ENCODE data around the gene PILRB. TPM values are rescaled to one million over a fixed set of nuclear protein-coding genes. Genes with fewer than 3 reads are reported as not detected.
"Not testable (repeated sequence)": the region's sequence is repeated elsewhere in the genome, so short reads cannot be mapped to it uniquely, and the experiment has no call there.

The PILRB gene
- total and polyA plus RNA-seq, 2 of the 13 experiments (the other 11 are each of a cell fraction or from before 2014, with no cell fraction given): 16.6 to 33.8 TPM

GRCh38 chr7:100335566-100336466 lies 22.1 kb upstream of the PILRB start (continued):
- TF ChIP-seq POLR2G (IDR thresholded peaks at IDR 0.05; ENCODE audit: low read depth, low read length) (peak; percentile 95), ZNF841 (CRISPR knock-in tag; IDR thresholded peaks at IDR 0.05; ENCODE audit: borderline replicate concordance) (0 out of 2 replicates have a peak, but pooled peaks have one; percentile 27), DNMT1 (CRISPR knock-in tag; IDR thresholded peaks at IDR 0.05) (0 out of 2 replicates have a peak, but pooled peaks have one; percentile 70), MTA1 (CRISPR knock-in tag; IDR thresholded peaks at IDR 0.05; ENCODE audit: borderline replicate concordance) (peak; percentile 33; the same call in 1 of the 2 replicates), SALL1 (CRISPR knock-in tag; IDR thresholded peaks at IDR 0.05) (peak; percentile 71), ZNF256 (CRISPR knock-in tag; conservative IDR thresholded peaks at IDR 0.05) (peak; percentile 81; the same call in 1 of the 2 replicates), CAMTA2 (CRISPR knock-in tag; IDR thresholded peaks at IDR 0.05; ENCODE audit: borderline replicate concordance) (0 out of 2 replicates have a peak, but pooled peaks have one; percentile 39), ZNF263 (CRISPR knock-in tag; IDR thresholded peaks at IDR 0.05) (0 out of 2 replicates have a peak, but pooled peaks have one; percentile 24), REPIN1 (CRISPR knock-in tag; IDR thresholded peaks at IDR 0.05; ENCODE audit: borderline replicate concordance, low read depth) (peak; percentile 58; the same call in 1 of the 2 replicates), ZMYM3 (CRISPR knock-in tag; IDR thresholded peaks at IDR 0.05) (peak; percentile 39; the same call in 1 of the 2 replicates), ZFP90 (CRISPR knock-in tag; IDR thresholded peaks at IDR 0.05; ENCODE audit: borderline replicate concordance) (peak; percentile 90), ZNF614 (CRISPR knock-in tag; IDR thresholded peaks at IDR 0.05; ENCODE audit: borderline replicate concordance) (peak; percentile 36; the same call in 1 of the 2 replicates), CREB1 (IDR thresholded peaks at IDR 0.05) (peak; percentile 96), CREB1 (CRISPR knock-in tag; IDR thresholded peaks at IDR 0.05) (peak; percentile 93), PHF5A (CRISPR knock-in tag; IDR thresholded peaks at IDR 0.05; ENCODE audit: low read depth, unreplicated experiment) (peak; percentile 30), ZNF891 (CRISPR knock-in tag; IDR thresholded peaks at IDR 0.05) (0 out of 2 replicates have a peak, but pooled peaks have one; percentile 54), GZF1 (CRISPR knock-in tag; IDR thresholded peaks at IDR 0.05) (0 out of 2 replicates have a peak, but pooled peaks have one; percentile 69), HNF1A (CRISPR knock-in tag; IDR thresholded peaks at IDR 0.05; ENCODE audit: borderline replicate concordance) (peak; percentile 40; the same call in 1 of the 2 replicates), REXO4 (CRISPR knock-in tag; IDR thresholded peaks at IDR 0.05; ENCODE audit: borderline replicate concordance) (0 out of 2 replicates have a peak, but pooled peaks have one; percentile 20), RFXANK (CRISPR knock-in tag; IDR thresholded peaks at IDR 0.05) (0 out of 2 replicates have a peak, but pooled peaks have one; percentile 78), POLR2A (IDR thresholded peaks at IDR 0.05; ENCODE audit: insufficient read depth in 1 of 2, low read depth in 2 of 2, low read length in 2 of 2) (peak; percentile 94 to 96), ZNF800 (CRISPR knock-in tag; IDR thresholded peaks at IDR 0.05) (peak; percentile 61; the same call in 1 of the 2 replicates), ZNF792 (CRISPR knock-in tag; IDR thresholded peaks at IDR 0.05) (peak; percentile 55), POLR2AphosphoS5 (IDR thresholded peaks at IDR 0.05; ENCODE audit: low read depth, low read length) (peak; percentile 94)
- TF ChIP-seq HNF1A (IDR thresholded peaks at IDR 0.05; ENCODE audit: low read depth): not testable (repeated sequence)
